GM12865 (cell line): ENCODE measurements around the gene VGLL4.
"Not testable (repeated sequence)": the region's sequence is repeated elsewhere in the genome, so short reads cannot be mapped to it uniquely, and the experiment has no call there.

Experiments used
- DNase-seq: peaks from one replicate; pipeline ENCODE4 v3.0.0; 2010; ENCODE audit warnings: low read depth
- H3K4me3 ChIP-seq: 2 replicates; pipeline ENCODE4 v1.5.1; 2011; ENCODE audit warnings: mild to moderate bottlenecking, low read depth, low read length, control low read depth
- TF ChIP-seq, protein P1 (sequence below): IDR thresholded peaks from 2 replicates; pipeline ENCODE4 v1.5.1; 2011; ENCODE audit warnings: low read length, control low read depth, low read depth, inconsistent platforms; ENCODE audit not compliant: insufficient read depth; ENCODE audit errors: missing control alignments

Gene VGLL4

GRCh38 chr3:11580645-11581044 is 63.1 kb downstream of the VGLL4 start:
- DNase-seq: no peak
- H3K4me3 ChIP-seq: no peak overlapping the region
- TF ChIP-seq, protein P1, sequence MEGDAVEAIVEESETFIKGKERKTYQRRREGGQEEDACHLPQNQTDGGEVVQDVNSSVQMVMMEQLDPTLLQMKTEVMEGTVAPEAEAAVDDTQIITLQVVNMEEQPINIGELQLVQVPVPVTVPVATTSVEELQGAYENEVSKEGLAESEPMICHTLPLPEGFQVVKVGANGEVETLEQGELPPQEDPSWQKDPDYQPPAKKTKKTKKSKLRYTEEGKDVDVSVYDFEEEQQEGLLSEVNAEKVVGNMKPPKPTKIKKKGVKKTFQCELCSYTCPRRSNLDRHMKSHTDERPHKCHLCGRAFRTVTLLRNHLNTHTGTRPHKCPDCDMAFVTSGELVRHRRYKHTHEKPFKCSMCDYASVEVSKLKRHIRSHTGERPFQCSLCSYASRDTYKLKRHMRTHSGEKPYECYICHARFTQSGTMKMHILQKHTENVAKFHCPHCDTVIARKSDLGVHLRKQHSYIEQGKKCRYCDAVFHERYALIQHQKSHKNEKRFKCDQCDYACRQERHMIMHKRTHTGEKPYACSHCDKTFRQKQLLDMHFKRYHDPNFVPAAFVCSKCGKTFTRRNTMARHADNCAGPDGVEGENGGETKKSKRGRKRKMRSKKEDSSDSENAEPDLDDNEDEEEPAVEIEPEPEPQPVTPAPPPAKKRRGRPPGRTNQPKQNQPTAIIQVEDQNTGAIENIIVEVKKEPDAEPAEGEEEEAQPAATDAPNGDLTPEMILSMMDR: no peak

- no peak for DNase-seq
- H3K4me3 ChIP-seq: no peak overlapping the region
- TF ChIP-seq, protein P1: no peak
These were observed 65.5 kb downstream of the VGLL4 start for GRCh38 chr3:11578169-11578568.

DNA sequence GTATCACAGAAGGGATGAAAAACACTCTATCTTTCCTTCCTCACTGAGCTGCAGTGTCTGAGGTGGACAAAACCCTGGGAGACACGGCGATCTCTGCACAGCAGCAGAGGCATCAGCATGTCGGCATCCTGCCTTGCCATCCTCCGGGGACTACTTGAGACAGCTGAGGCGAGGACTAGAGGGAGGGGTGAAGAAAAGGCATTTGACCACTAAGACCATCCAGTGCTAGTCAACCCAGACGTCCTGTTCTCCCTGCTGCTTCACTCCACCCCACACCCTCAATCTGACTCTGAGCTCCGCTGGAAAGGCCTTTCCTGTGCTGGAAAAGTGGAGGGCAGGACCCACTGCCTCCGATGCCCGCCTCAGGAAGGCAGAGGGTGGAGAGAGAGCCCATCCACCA is 67.3 kb downstream of the VGLL4 start:
- no peak for DNase-seq
- H3K4me3 ChIP-seq: no peak overlapping the region
- TF ChIP-seq, protein P1: no peak

DNA sequence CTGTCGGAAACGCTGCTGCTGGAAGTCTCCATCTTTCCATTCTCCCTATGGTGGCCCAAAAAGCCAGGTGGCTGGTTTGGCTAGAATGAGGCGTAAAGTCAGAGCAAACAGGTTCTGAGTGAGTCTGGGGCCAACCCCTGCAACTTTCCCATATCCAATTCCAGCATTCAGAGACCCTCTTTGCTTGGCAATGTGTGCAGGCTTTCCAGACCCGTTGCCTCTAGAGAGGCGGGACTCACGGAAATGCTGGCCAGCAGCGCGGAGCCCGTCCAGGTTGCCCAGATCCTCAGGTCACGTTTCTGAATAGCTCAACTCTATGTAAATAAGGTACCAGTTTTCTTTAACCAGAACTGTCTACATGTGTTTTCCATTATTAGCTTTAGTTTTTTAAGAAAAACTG is 68.0 kb downstream of the VGLL4 start:
- TF ChIP-seq, protein P1: no peak

GRCh38 chr3:11574981-11575669 is 68.6 kb downstream of the VGLL4 start:
- TF ChIP-seq, protein P1: no peak
- DNase-seq: no peak
- no peak overlapping the region for H3K4me3 ChIP-seq

More for the DNA sequence above, 68.0 kb downstream of the VGLL4 start:
- DNase-seq: no peak
- no peak overlapping the region for H3K4me3 ChIP-seq

DNA sequence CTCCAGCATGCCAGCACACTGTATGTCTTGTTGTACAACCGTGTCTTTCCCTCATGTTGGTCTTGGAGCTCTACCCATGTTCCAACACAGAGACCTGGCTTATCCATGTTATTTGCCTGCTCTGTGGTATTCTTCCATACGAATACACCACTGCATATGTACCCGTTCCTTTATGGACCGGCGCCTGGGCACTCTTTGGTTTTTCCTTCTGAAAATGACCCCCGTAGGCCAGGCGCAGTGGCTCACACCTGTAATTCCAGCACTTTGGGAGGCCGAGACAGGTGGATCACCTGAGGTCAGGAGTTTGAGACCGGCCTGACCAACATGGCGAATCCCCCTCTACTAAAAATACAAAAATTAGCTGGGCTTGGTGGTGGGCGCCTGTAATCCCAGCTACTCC is 71.1 kb downstream of the VGLL4 start:
- H3K4me3 ChIP-seq, DNase-seq: not testable (repeated sequence)

GRCh38 chr3:11570789-11571495 is 72.8 kb downstream of the VGLL4 start:
- no peak for DNase-seq
- H3K4me3 ChIP-seq: no peak overlapping the region
- TF ChIP-seq, protein P1: no peak
